Limb (tissue), 2 donors: Measurements from ENCODE around the gene TSPAN9.

ENCODE experiments used
- DNase-seq, 2 donors: peaks; one replicate each; pipeline ENCODE4 v3.0.0-alpha.2; 2016; ENCODE audit errors: extremely low spot score in 2 of 2

The TSPAN9 gene

GRCh38 chr12:3123729-3124128 is 46.5 kb downstream of the TSPAN9 start:
- DNase-seq = no peak

GRCh38 chr12:3124917-3125316 is 47.7 kb downstream of the TSPAN9 start:
- DNase-seq = no peak

- no peak for DNase-seq
Observed at GRCh38 chr12:3125674-3126073, 48.5 kb downstream of the TSPAN9 start.

- no peak for DNase-seq
Observed at GRCh38 chr12:3127832-3128231, 50.7 kb downstream of the TSPAN9 start.

GRCh38 chr12:3128498-3129293 is 51.5 kb downstream of the TSPAN9 start:
- no peak for DNase-seq

GRCh38 chr12:3129301-3130056 is 52.3 kb downstream of the TSPAN9 start:
- DNase-seq = no peak

GRCh38 chr12:3130057-3130830 is 53.1 kb downstream of the TSPAN9 start:
- DNase-seq = no peak

GRCh38 chr12:3131129-3131528 is 54.0 kb downstream of the TSPAN9 start:
- no peak for DNase-seq

GRCh38 chr12:3132636-3133404 is 55.6 kb downstream of the TSPAN9 start:
- no peak for DNase-seq

- no peak for DNase-seq
Observed at GRCh38 chr12:3133405-3133783, 56.2 kb downstream of the TSPAN9 start.

GRCh38 chr12:3134126-3134525 is 56.9 kb downstream of the TSPAN9 start:
- DNase-seq = no peak

GRCh38 chr12:3134526-3135135 is 57.5 kb downstream of the TSPAN9 start:
- no peak for DNase-seq

GRCh38 chr12:3135522-3136461 is 58.6 kb downstream of the TSPAN9 start:
- DNase-seq = peak; percentile 69 to 82

- no peak for DNase-seq
Observed at GRCh38 chr12:3136641-3137267, 59.6 kb downstream of the TSPAN9 start.

- DNase-seq = peak; percentile 74 to 81
Observed at GRCh38 chr12:3137268-3137781, 60.1 kb downstream of the TSPAN9 start.

- no peak for DNase-seq
Observed at GRCh38 chr12:3137814-3138445, 60.8 kb downstream of the TSPAN9 start.

GRCh38 chr12:3138941-3139511 is 61.8 kb downstream of the TSPAN9 start:
- DNase-seq = peak in 1 of 2 donors; percentile 62

- DNase-seq = no peak
Observed at GRCh38 chr12:3139760-3140159, 62.6 kb downstream of the TSPAN9 start.
